ENCODE data around the gene CLK1. TPM values are rescaled to one million over a fixed set of nuclear protein-coding genes. Genes with fewer than 3 reads are reported as not detected.

The CLK1 gene
- total RNA-seq, 1 donor from 2014 or later: 69.2 TPM

DNA sequence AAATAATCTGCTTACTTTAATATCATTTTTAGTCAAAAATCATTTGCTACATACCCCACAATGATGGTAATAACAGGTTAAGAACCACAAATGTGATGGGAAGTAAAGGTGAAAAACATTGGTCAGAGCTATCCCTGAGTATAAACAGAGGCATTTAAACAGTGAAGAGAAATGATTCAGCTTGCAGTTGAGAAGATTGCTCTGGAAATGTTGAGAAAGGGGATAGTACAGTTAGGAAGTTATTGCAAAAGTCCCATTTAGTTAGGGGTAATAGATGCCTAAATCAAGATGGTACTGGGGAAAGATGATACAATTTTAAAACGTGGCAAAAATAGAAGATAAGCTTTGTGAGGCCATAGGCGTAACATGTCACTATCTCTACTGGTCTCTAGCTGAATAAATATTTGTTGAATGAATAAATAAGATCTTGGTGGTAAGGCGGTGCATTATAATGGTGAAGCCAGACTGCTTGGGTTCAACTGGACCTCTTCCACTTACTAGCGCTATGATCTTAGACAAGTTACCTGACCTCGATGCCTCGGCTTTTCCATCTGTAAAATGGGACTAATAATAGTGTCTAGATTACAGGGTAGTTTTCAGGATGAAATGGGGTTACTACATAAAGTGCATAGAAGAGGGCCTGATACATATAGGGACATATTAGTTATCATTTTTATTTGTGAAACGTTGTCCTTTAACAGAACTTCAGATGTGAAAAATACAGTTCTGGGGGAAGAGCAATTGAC lies 54.8 kb downstream of the CLK1 start:
- Mint-ChIP-seq H3K27me3 (ENCODE audit: low read depth) (peaks cover 4% of the 10 kb centered on the region), H3K4me1 (peaks cover 36% of the 10 kb centered on the region), H3K4me3 (peak overlapping the region; percentile 99), H3K36me3 (ENCODE audit: low read depth) (peaks cover 5% of the 10 kb centered on the region), H3K9me3 (no peaks in the 10 kb centered on the region), H3K27ac (ENCODE audit: unreplicated experiment) (no peak overlapping the region)
- TF ChIP-seq, protein P1, sequence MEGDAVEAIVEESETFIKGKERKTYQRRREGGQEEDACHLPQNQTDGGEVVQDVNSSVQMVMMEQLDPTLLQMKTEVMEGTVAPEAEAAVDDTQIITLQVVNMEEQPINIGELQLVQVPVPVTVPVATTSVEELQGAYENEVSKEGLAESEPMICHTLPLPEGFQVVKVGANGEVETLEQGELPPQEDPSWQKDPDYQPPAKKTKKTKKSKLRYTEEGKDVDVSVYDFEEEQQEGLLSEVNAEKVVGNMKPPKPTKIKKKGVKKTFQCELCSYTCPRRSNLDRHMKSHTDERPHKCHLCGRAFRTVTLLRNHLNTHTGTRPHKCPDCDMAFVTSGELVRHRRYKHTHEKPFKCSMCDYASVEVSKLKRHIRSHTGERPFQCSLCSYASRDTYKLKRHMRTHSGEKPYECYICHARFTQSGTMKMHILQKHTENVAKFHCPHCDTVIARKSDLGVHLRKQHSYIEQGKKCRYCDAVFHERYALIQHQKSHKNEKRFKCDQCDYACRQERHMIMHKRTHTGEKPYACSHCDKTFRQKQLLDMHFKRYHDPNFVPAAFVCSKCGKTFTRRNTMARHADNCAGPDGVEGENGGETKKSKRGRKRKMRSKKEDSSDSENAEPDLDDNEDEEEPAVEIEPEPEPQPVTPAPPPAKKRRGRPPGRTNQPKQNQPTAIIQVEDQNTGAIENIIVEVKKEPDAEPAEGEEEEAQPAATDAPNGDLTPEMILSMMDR (conservative IDR thresholded peaks at IDR 0.05): no peak
- no peak for DNase-seq (ENCODE audit: low read depth, low spot score)

Other genes with a start within 250 kb of the CLK1 start
- 424 and 433 TPM in 2 replicates for gene BZW1, start 52.7 kb downstream of the CLK1 start, total RNA-seq
- 59.7 and 66.0 TPM in 2 replicates for gene PPIL3, start 24.4 kb upstream of the CLK1 start, total RNA-seq
- gene NIF3L1, start 24.7 kb upstream of the CLK1 start, total RNA-seq: 49.8 and 50.6 TPM in 2 replicates
- gene ORC2, start 99.0 kb upstream of the CLK1 start, total RNA-seq: 30.9 and 40.3 TPM in 2 replicates
- gene HYCC2, start 207.0 kb upstream of the CLK1 start, total RNA-seq: 14.6 and 17.4 TPM in 2 replicates
- gene NDUFB3, start 207.3 kb upstream of the CLK1 start, total RNA-seq: 87.1 and 93.5 TPM in 2 replicates